ENCODE results near the gene AMBRA1.

DNA sequence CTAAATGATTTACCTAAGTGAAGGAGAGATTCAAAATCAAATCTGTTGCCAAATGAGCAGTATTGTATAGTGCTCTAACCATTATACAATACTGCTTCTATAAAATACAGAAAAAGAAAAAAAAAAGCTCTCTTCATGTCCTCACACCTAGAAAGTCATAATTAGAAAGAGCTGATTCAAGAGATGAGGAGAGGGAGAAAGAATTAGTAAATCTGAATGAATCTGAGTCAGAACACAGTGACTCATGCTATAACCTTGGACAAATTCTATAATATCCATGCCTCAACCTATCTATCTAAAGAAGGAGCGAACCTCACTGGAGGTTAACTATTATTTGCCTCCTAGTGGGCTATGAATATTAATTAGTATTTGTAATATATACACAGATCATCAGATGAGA lies 29.4 kb downstream of the AMBRA1 start:
- no peak for TF ChIP-seq POLR2AphosphoS5 (IDR thresholded peaks at IDR 0.05)
- TF ChIP-seq, protein P1, sequence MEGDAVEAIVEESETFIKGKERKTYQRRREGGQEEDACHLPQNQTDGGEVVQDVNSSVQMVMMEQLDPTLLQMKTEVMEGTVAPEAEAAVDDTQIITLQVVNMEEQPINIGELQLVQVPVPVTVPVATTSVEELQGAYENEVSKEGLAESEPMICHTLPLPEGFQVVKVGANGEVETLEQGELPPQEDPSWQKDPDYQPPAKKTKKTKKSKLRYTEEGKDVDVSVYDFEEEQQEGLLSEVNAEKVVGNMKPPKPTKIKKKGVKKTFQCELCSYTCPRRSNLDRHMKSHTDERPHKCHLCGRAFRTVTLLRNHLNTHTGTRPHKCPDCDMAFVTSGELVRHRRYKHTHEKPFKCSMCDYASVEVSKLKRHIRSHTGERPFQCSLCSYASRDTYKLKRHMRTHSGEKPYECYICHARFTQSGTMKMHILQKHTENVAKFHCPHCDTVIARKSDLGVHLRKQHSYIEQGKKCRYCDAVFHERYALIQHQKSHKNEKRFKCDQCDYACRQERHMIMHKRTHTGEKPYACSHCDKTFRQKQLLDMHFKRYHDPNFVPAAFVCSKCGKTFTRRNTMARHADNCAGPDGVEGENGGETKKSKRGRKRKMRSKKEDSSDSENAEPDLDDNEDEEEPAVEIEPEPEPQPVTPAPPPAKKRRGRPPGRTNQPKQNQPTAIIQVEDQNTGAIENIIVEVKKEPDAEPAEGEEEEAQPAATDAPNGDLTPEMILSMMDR (IDR thresholded peaks at IDR 0.05): no peak

Measured in breast epithelium (tissue), 3 donors.